ENCODE measurements around the gene SNAP23.

Gene SNAP23

GRCh38 chr15:42495361-42496212 is at the start of gene SNAP23:
SNAP23 (plus strand) TSS chr15:42495634; CDS start chr15:42511847, 16,213 bp downstream.
- peak; percentile 97 for DNase-seq (ENCODE audit: low spot score)

GRCh38 chr15:42447599-42447998 is 47.8 kb upstream of the SNAP23 start:
- DNase-seq (ENCODE audit: low spot score) = no peak

- no peak for DNase-seq (ENCODE audit: low spot score)
Measured at GRCh38 chr15:42448281-42448680, 47.2 kb upstream of the SNAP23 start.

DNA sequence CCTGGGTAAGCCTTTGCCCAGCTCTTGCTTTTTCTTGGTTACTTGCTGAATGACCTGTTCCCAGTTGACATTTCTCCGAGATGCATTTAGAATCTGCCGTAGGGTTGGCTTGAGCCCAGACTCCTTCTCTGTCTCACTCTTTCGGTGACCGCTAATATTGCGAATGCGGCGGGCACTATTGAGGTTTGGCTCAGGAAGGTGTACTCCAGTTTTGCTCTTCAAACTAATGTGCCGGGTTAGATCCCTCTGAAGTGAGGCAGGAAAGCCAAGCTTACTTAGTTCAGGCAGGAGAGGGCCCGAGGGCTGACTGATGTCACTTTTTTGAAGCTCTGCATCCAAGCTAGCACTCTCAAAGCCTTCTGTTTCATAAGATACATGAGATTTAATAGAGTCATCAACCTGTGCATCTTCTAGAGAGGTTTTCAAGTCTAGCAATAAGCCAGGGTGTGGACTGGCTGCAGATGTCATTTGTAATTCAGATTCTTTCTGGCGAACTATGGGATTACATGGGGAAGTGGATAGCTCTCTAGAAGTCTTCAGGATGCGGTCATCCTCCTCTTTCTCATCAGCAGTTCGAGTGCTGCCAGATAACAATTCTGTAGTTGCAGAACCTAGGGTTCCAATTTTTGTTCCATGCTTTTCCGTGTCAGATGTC is 45.5 kb upstream of the SNAP23 start:
- no peak for DNase-seq (ENCODE audit: low spot score)

- DNase-seq (ENCODE audit: low spot score) = no peak
Measured at GRCh38 chr15:42450425-42450790, 45.0 kb upstream of the SNAP23 start.

- no peak for DNase-seq (ENCODE audit: low spot score)
Measured at GRCh38 chr15:42453826-42454225, 41.6 kb upstream of the SNAP23 start.

GRCh38 chr15:42456531-42456930 is 38.9 kb upstream of the SNAP23 start:
- DNase-seq (ENCODE audit: low spot score) = no peak

GRCh38 chr15:42456971-42457370 is 38.5 kb upstream of the SNAP23 start:
- DNase-seq (ENCODE audit: low spot score) = peak; percentile 29

GRCh38 chr15:42457445-42458442 is 37.7 kb upstream of the SNAP23 start:
- peak; percentile 90 for DNase-seq (ENCODE audit: low spot score)

- DNase-seq (ENCODE audit: low spot score) = no peak
Measured at GRCh38 chr15:42461261-42461660, 34.2 kb upstream of the SNAP23 start.

- no peak for DNase-seq (ENCODE audit: low spot score)
Measured at GRCh38 chr15:42465520-42466259, 29.7 kb upstream of the SNAP23 start.

DNA sequence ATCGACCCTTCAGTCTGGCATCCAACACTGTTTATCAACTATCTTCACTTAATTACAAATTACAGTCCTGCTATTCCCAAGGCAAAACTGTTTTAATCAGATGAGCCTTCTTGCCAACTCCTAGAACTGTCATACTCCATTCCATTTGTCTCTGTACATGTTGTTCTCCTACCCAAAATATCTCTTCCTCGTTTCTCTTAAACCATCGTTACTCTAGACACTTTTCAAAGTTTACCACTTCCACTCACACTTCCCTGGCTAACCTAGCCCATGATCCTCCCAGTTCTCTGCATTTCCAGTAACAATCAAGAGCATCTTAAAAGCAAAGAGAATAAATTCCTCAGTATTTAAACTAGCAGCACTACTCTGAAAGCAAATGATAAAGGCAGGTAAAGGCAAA is 24.4 kb upstream of the SNAP23 start:
- DNase-seq (ENCODE audit: low spot score) = no peak

DNA sequence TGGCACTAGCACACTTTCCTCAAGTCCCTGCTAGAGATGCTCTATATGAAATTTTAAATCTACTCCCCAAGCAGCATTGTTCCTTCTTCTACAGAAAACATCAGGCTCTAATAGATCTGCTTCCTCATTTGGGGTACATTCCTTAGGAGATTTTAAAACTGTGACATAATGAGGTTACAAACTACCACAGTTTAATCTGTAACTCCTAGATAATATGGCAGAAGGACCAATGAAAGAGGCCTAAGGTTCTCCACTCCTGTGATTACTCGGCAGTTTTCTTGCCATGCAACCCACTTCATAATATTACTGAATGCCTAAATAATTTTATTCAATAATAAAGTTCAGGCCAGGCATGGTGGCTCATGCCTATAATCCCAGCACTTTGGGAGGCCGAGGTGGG is 20.6 kb upstream of the SNAP23 start:
- DNase-seq (ENCODE audit: low spot score) = peak; percentile 7

DNA sequence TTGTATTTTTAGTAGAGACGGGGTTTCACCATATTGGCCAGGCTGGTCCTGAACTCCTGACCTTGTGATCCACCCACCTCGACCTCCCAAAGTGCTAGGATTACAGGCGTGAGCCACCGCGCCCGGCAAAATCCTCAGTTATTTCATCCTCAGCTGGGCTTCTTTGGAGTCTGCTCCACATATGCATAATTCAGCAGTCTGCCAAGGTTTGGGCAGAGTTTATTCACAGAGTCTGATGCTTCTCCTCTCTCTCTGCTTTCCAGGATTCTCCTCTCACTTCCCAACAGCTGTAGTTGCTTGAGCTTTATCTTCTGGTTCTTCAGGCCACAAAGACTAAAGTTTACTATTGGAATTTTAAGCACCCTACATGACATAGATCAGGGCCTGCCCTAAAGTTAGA is 12.7 kb upstream of the SNAP23 start:
- DNase-seq (ENCODE audit: low spot score) = no peak

DNA sequence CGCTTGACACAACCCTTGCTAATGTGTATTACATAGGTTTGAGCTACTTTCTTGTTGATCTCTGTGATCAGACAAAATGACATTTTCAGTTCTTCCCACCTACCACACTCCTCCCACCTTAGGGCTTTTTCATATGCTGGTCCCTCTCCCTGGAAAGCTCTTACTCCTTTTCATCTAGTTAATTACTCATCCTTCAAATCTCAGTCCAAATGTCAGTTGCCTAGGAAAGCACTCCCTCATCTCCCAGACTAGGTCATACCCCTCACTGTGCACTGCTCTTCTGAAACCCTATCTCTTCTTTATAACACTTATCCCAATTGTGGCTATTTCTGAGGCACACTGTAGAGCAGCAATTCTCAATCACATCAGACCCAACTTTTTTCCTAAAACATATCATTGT is 11.8 kb upstream of the SNAP23 start:
- no peak for DNase-seq (ENCODE audit: low spot score)

DNA sequence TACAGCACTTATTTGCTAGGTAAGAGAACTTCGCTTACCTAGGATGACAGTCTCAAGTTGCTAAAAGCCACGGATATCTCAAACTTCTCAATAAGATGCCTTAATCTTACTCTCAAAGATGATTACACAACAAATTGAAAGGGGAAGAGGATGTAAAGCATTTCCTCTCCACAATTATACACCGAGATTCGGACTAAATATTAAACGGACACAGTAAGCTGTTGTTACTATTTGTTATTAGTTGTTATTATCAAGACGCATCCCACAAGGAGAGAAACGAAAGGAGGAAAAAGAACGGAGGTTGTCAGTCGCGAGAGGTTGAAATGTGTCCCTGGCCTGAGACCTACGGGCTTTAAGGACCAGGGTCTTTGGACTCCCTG is 5.2 kb upstream of the SNAP23 start:
- DNase-seq (ENCODE audit: low spot score) = peak; percentile 23

DNA sequence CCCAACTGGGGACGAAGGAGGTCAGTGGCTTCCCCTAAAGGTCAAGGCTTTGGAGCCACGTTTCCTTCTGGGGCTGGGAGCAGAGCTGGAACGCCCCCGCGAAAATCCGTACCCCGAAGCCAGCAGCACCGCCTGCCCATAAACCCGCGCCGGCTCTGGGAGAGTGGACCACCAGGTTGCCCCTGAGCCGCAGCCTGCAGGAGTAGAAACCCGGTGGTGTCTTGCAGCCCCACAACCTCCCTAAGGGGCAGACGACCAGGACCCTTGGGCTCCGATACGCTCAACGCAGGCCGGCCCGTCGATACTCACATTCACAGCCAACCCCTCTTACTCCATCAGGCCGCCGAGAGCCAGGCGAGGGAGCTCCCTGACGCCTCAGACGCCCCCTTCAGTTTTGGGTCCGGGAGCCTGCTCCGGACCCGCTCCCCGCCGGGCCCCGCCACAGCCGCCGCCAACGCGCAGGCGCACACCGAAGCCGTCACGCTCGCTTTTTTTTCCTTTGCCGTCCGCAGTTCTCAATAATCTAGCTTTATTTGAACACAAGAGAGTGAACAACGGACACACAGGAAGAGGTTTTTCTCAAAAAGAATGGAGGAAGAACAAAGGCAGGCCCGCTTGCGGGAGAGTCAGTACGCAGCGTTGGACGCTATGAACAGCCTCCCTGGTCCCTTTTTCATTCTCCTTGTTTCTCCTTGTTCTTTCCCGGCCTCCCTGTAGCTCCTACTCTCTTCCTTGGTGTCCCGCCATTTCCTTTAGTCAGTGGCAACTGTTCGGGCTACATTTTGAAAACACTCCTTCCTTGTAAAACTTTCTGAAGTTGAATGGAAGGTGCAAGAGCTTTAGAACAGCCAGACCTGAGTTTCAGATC is 4.5 kb upstream of the SNAP23 start, which contains the start of gene ZNF106:
Gene ZNF106 (minus strand): TSS at position 471 of the 868 bp plus-strand sequence. CDS start 18,852 bp downstream, outside the sequence.
- peak; percentile 97 for DNase-seq (ENCODE audit: low spot score)

- peak; percentile 36 for DNase-seq (ENCODE audit: low spot score)
Measured at GRCh38 chr15:42491539-42492225, 3.8 kb upstream of the SNAP23 start.

DNA sequence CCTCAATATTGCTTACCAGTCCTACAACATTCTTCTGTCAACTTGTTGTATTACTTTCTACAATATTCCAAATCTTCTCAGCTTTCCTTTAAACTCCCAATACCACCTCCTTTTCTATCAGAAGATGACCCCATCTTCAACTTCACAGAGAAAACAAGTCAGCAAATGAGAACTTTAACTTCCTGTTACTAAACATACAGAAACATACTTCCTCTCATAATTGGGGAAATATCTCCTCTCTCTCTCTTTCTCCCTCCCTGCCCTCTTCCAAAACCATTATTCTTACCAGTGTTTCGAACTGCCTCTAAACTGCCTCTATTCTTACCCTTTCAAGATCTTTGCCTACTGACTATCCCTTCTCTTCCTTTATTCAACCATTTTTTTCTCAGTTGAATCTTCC is 1.8 kb upstream of the SNAP23 start:
- no peak for DNase-seq (ENCODE audit: low spot score)

GRCh38 chr15:42494998-42495360 is 455 bp upstream of the SNAP23 start:
- peak; percentile 68 for DNase-seq (ENCODE audit: low spot score)
